H9 (cell line): ENCODE results near the gene ACSF3. TPM values are rescaled to one million over a fixed set of nuclear protein-coding genes. Genes with fewer than 3 reads are reported as not detected.

Source experiments
- DNase-seq: peaks from one replicate; pipeline ENCODE4 v3.0.0-alpha.2; 2017
- H2AFZ ChIP-seq: one replicate; pipeline ENCODE4 v1.6.1; 2013; ENCODE audit warnings: mild to moderate bottlenecking, low read length, control low read depth, moderate library complexity
- H2AK5ac ChIP-seq: 2 replicates; pipeline ENCODE4 v1.6.1; 2013; ENCODE audit warnings: low read length, control low read depth, mixed read lengths; ENCODE audit not compliant: insufficient read length
- H2BK120ac ChIP-seq: one replicate; pipeline ENCODE4 v1.6.1; 2013; ENCODE audit warnings: low read depth, mild to moderate bottlenecking, low read length, control low read depth, inconsistent platforms; ENCODE audit not compliant: poor library complexity, severe bottlenecking
- H2BK12ac ChIP-seq: 2 replicates; pipeline ENCODE4 v1.6.1; 2013; ENCODE audit warnings: low read length, control low read depth, mixed read lengths, low read depth; ENCODE audit not compliant: insufficient read length
- H2BK15ac ChIP-seq: 2 replicates; pipeline ENCODE4 v1.6.1; 2013; ENCODE audit warnings: low read depth, low read length, control low read depth
- H2BK20ac ChIP-seq: one replicate; pipeline ENCODE4 v1.6.1; 2013; ENCODE audit warnings: low read depth, mild to moderate bottlenecking, low read length, control low read depth, inconsistent platforms; ENCODE audit not compliant: poor library complexity, severe bottlenecking
- H2BK5ac ChIP-seq: 2 replicates; pipeline ENCODE4 v1.6.1; 2013; ENCODE audit warnings: low read length, control low read depth, mixed read lengths; ENCODE audit not compliant: insufficient read length
- H3K14ac ChIP-seq: 2 replicates; pipeline ENCODE4 v1.6.1; 2013; ENCODE audit warnings: low read length, control low read depth; ENCODE audit not compliant: insufficient read depth
- H3K18ac ChIP-seq: 2 replicates; pipeline ENCODE4 v1.6.1; 2013; ENCODE audit warnings: low read depth, mild to moderate bottlenecking, mixed read lengths, low read length, control low read depth; ENCODE audit not compliant: insufficient read length
- H3K23ac ChIP-seq: 2 replicates; pipeline ENCODE4 v1.6.1; 2013; ENCODE audit warnings: low read length, control low read depth, mixed read lengths, low read depth; ENCODE audit not compliant: insufficient read length
- H3K23me2 ChIP-seq: 2 replicates; pipeline ENCODE4 v1.6.1; 2013; ENCODE audit warnings: low read depth, mild to moderate bottlenecking, mixed read lengths, low read length, control low read depth; ENCODE audit not compliant: insufficient read length, poor library complexity, severe bottlenecking
- H3K27ac ChIP-seq: 2 replicates; pipeline ENCODE4 v1.5.1; 2013; ENCODE audit warnings: low read length, control low read depth, mixed read lengths, low read depth; ENCODE audit not compliant: insufficient read length
- H3K27me3 ChIP-seq: 2 replicates; pipeline ENCODE4 v1.6.1; 2013; ENCODE audit warnings: low read length, control low read depth, inconsistent platforms; ENCODE audit not compliant: insufficient read depth
- H3K4ac ChIP-seq: 2 replicates; pipeline ENCODE4 v1.6.1; 2013; ENCODE audit warnings: low read depth, mild to moderate bottlenecking, control low read depth, inconsistent platforms, low read length, moderate library complexity
- H3K4me1 ChIP-seq: 2 replicates; pipeline ENCODE4 v1.6.1; 2013; ENCODE audit warnings: low read length, control low read depth, inconsistent platforms; ENCODE audit not compliant: insufficient read depth
- H3K4me2 ChIP-seq: 2 replicates; pipeline ENCODE4 v1.6.1; 2013; ENCODE audit warnings: low read length, control low read depth, mixed read lengths; ENCODE audit not compliant: insufficient read length, insufficient read depth
- H3K56ac ChIP-seq: 2 replicates; pipeline ENCODE4 v1.6.1; 2013; ENCODE audit warnings: low read depth, mild to moderate bottlenecking, mixed read lengths, low read length, control low read depth; ENCODE audit not compliant: insufficient read length
- H3K79me1 ChIP-seq: 2 replicates; pipeline ENCODE4 v1.6.1; 2013; ENCODE audit warnings: low read depth, mild to moderate bottlenecking, moderate library complexity, low read length, control low read depth, inconsistent platforms; ENCODE audit not compliant: insufficient read depth, poor library complexity, severe bottlenecking
- H3K79me2 ChIP-seq: 2 replicates; pipeline ENCODE4 v1.6.1; 2013; ENCODE audit warnings: low read length, control low read depth, inconsistent platforms; ENCODE audit not compliant: insufficient read depth
- H3K9ac ChIP-seq: 2 replicates; pipeline ENCODE4 v1.6.1; 2013; ENCODE audit warnings: low read length, control low read depth, mixed read lengths; ENCODE audit not compliant: insufficient read length; ENCODE audit errors: extremely low read depth
- H3K9me3 ChIP-seq: one replicate; pipeline ENCODE4 v1.6.1; 2013; ENCODE audit warnings: low read depth, low read length, inconsistent platforms; ENCODE audit not compliant: control insufficient read depth
- H3T11ph ChIP-seq: one replicate; pipeline ENCODE4 v1.6.1; 2013; ENCODE audit warnings: mild to moderate bottlenecking, low read length, control low read depth, inconsistent platforms
- H4K20me1 ChIP-seq: one replicate; pipeline ENCODE4 v1.6.1; 2013; ENCODE audit not compliant: control insufficient read depth, insufficient read length, insufficient read depth
- H4K5ac ChIP-seq: 2 replicates; pipeline ENCODE4 v1.6.1; 2013; ENCODE audit warnings: low read depth, mild to moderate bottlenecking, mixed read lengths, low read length, control low read depth; ENCODE audit not compliant: insufficient read length
- H4K8ac ChIP-seq: replicated peaks from 2 replicates; pipeline ENCODE4 v1.6.1; 2013; ENCODE audit warnings: low read length, control low read depth, mixed read lengths, low read depth; ENCODE audit not compliant: insufficient read length
- H4K91ac ChIP-seq: 2 replicates; pipeline ENCODE4 v1.6.1; 2013; ENCODE audit warnings: low read depth, mild to moderate bottlenecking, moderate library complexity, mixed read lengths, low read length, control low read depth; ENCODE audit not compliant: insufficient read length
- H3K27ac Mint-ChIP-seq, 3 experiments: 2 replicates in 2 of 3; 3 replicates in 1 of 3; pipeline ENCODE4 v1.8.0; 2020 to 2021; ENCODE audit warnings: mixed read lengths in 3 of 3, mild to moderate bottlenecking in 1 of 3, moderate library complexity in 1 of 3
- H3K27me3 Mint-ChIP-seq: 2 replicates; pipeline ENCODE4 v1.8.0; 2021; ENCODE audit warnings: low read depth, mild to moderate bottlenecking, moderate library complexity, mixed read lengths
- H3K36me3 Mint-ChIP-seq, 3 experiments: 2 replicates in 2 of 3; 3 replicates in 1 of 3; pipeline ENCODE4 v1.8.0; 2020 to 2021; ENCODE audit warnings: low read depth in 3 of 3, mixed read lengths in 3 of 3; ENCODE audit not compliant: insufficient read depth in 1 of 3
- H3K4me1 Mint-ChIP-seq, 2 experiments: 2 replicates each; pipeline ENCODE4 v1.8.0; 2020; ENCODE audit warnings: mixed read lengths in 2 of 2
- H3K4me3 Mint-ChIP-seq, 2 experiments: 2 replicates in 1 of 2; 3 replicates in 1 of 2; pipeline ENCODE4 v1.8.0; 2020 to 2021; ENCODE audit warnings: mild to moderate bottlenecking in 2 of 2, mixed read lengths in 2 of 2, moderate library complexity in 1 of 2
- H3K9me3 Mint-ChIP-seq, 2 experiments: 2 replicates in 1 of 2; 3 replicates in 1 of 2; pipeline ENCODE4 v1.8.0; 2020; ENCODE audit warnings: mild to moderate bottlenecking in 2 of 2, mixed read lengths in 2 of 2, moderate library complexity in 1 of 2
- WGBS: extraction: QIAGEN DNeasy Blood & Tissue Kit; methylation state at CpG from one replicate; pipeline ENCODE4 v1.1.7; 2013; ENCODE audit warnings: missing lambda C conversion rate, low lambda C conversion rate, mixed read lengths; ENCODE audit not compliant: insufficient read length; ENCODE audit errors: extremely low coverage; 5-methylcytosine and 5-hydroxymethylcytosine counted together
- total RNA-seq: library from RNA; stranded (reverse); gene quantifications from 2 replicates; pipeline ENCODE4 v1.2.1, GENCODE V29; 2021
- TF ChIP-seq, protein P1 (sequence below): fragments of 200-600 bp; sonication (generic); conservative IDR thresholded peaks from 3 replicates; pipeline ENCODE4 v1.8.0; 2021; ENCODE audit warnings: antibody characterized with exemption, mild to moderate bottlenecking

Gene ACSF3
- total RNA-seq, 1 experiment from 2014 or later = 31.3 TPM

DNA sequence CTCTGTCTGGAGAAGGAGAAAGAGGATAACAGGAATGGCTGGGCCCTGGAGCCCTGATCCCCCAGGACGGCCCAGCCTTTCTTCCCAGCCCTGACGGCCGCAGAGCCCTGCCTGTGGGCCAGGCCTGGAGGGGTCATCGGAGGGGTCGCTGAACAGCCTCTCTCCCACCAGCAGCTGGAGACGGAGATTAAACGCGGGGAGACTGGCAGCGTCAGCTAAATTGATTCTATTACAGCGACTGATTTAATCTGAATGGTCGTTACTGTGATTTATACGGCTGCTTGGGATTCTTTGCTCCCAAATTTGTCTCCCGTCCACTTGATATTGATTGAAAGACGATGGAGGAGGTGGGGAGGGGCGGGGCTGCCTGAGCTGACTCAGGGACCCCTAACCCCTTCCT is 70.8 kb downstream of the ACSF3 start:
- H3K36me3 Mint-ChIP-seq = no peaks in the 10 kb centered on the region
- Histone ChIP-seq H2BK20ac (no peak overlapping the region), H2BK5ac (no peak overlapping the region), H3K56ac (no peak overlapping the region), H3K9ac (no peak overlapping the region), H3K18ac (no peak overlapping the region), H4K91ac (no peak overlapping the region), H2BK12ac (no peak overlapping the region), H4K8ac (no peak overlapping the region), H2BK15ac (no peak overlapping the region), H2AK5ac (no peak overlapping the region), H3K4ac (no peak overlapping the region), H3K14ac (no peak overlapping the region), H3K4me1 (no peaks in the 10 kb centered on the region), H2BK120ac (no peak overlapping the region), H2AFZ (no peak overlapping the region), H3K79me1 (no peaks in the 10 kb centered on the region), H3K27ac (no peak overlapping the region), H4K5ac (no peak overlapping the region), H3K79me2 (no peaks in the 10 kb centered on the region), H3K23me2 (no peaks in the 10 kb centered on the region), H3K27me3 (no peaks in the 10 kb centered on the region), H3K9me3 (no peaks in the 10 kb centered on the region), H3K23ac (no peak overlapping the region), H3K4me2 (no peak overlapping the region), H4K20me1 (no peaks in the 10 kb centered on the region), H3T11ph (no peak overlapping the region)
- 0 out of 5 replicates have a peak, but pooled peaks cover 0 to 1% of the 10 kb centered on the region in 2 experiments for H3K9me3 Mint-ChIP-seq
- H3K27ac Mint-ChIP-seq = no peak overlapping the region; a peak in 1 of 7 replicates
- TF ChIP-seq, protein P1, sequence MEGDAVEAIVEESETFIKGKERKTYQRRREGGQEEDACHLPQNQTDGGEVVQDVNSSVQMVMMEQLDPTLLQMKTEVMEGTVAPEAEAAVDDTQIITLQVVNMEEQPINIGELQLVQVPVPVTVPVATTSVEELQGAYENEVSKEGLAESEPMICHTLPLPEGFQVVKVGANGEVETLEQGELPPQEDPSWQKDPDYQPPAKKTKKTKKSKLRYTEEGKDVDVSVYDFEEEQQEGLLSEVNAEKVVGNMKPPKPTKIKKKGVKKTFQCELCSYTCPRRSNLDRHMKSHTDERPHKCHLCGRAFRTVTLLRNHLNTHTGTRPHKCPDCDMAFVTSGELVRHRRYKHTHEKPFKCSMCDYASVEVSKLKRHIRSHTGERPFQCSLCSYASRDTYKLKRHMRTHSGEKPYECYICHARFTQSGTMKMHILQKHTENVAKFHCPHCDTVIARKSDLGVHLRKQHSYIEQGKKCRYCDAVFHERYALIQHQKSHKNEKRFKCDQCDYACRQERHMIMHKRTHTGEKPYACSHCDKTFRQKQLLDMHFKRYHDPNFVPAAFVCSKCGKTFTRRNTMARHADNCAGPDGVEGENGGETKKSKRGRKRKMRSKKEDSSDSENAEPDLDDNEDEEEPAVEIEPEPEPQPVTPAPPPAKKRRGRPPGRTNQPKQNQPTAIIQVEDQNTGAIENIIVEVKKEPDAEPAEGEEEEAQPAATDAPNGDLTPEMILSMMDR = no peak
- H3K27me3 Mint-ChIP-seq = peaks cover 12% of the 10 kb centered on the region
- DNase-seq = no peak
- no CpG with 5 or more reads among the region's 15 CpGs for WGBS
- H3K4me1 Mint-ChIP-seq = peaks cover 0 to 8% of the 10 kb centered on the region in 2 experiments; a peak in 1 of 4 replicates
- peak overlapping the region in 1 of 2 experiments; percentile 59; a peak in 1 of 5 replicates for H3K4me3 Mint-ChIP-seq
